ENCODE data around the gene RBMS1. TPM values are rescaled to one million over a fixed set of nuclear protein-coding genes. Genes with fewer than 3 reads are reported as not detected.

The RBMS1 gene
- total and polyA plus RNA-seq, 4 donors: 29.5 to 72.0 (median 49.5) TPM

DNA sequence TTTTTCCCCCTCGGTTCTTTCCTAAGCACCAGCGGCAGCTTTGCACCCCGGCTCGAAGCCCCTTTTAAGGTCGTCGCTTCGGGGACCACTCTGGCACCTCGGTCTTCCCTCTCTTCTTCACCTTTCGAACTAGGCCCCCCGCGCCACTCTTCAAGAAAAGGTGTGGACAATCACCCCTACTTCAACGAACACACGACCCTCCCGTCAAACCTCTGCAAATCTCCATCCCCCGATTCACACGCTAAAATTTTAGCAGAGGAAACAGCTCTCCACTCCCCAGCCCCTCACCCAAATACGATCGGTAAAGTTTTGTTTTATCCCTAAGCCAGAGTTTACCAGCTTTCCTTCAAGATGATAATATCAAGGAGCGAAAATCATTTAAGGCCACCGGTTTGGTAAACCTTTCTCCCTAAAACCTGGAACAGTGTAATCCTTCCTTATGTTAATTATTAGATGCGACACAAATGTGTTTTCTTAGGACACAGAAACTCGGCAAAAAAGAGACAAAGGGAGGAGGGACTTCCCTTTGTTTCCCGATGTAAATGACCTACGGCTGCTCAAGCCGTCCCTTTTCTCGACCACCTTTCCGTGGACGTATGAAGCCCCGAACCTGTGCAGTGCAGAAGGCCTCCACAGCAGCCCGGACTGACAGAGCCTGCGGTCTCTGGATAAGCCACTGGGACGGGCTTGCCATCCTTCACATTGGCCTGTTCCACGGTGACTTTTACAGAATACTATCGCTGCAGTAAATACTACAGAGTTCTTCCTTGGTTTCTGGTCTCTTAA is 85.2 kb downstream of the RBMS1 start:
- Histone ChIP-seq H3K27me3 (ENCODE audit: control insufficient read depth, insufficient read depth, low read length) (no peaks in the 10 kb centered on the region), H3K27ac (ENCODE audit: low read depth, low read length) (peak overlapping the region; percentile 75), H3K36me3 (ENCODE audit: control insufficient read depth, insufficient read depth, low read length) (no peaks in the 10 kb centered on the region), H3K4me1 (ENCODE audit: control insufficient read depth, insufficient read depth, low read length) (peaks cover 10% of the 10 kb centered on the region), H3K4me3 (ENCODE audit: low read depth, low read length) (peak overlapping the region; percentile 49), H3K9me3 (ENCODE audit: control insufficient read depth, insufficient read depth, low read length) (no peaks in the 10 kb centered on the region)
- DNase-seq (ENCODE audit: low read depth in 4 of 6, low spot score in 6 of 6): peak in 2 of 6 donors; percentile 22 to 54
- WGBS (ENCODE audit: insufficient coverage): 10% methylated on average over 29 of the region's 34 CpGs

DNA sequence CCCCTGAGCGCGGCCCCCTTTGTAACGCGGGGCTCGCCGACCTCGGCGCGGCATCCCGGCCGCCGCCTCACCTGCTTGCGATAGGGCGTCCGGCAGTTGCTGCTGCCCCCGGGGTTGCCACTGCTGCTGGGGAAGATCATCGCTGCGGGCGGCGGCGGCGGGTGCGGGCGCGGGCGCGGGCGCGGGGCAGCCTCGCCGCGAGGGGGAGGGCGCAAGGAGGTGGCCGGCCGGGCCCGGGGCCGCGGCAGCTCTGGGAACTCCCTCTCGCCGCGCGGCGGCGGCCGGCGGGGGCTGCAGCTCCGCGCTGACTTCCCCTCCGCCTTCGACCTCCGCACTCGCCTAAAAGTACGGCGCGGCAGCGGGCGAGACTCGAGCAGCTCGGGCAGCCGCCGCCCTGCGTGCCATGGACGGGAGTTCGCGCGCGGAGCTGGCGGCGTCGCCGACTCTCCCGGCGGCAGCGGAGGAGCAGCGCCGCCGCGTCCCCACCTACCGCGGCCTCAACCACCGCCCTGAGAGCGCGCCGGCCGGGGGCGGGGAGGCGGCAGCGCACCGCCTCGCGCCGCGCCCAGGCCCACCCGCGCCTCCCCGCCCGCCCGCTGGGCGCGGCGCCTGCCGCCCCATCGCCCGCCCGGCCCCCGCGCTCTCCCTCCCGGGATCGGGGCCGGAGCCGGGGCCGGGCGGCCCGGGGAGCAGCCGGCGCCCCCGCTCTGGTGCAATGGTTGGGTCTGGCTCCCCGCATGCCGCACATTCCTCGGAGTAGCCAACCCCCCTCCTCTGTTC is 86.0 kb downstream of the RBMS1 start:
- no peaks in the 10 kb centered on the region for H3K36me3 ChIP-seq (ENCODE audit: control insufficient read depth, insufficient read depth, low read length)
- peak overlapping the region; percentile 68 for H3K4me3 ChIP-seq (ENCODE audit: low read depth, low read length)
- under 1% methylated on average over 120 of the region's 120 CpGs for WGBS (ENCODE audit: insufficient coverage)
- no peaks in the 10 kb centered on the region for H3K9me3 ChIP-seq (ENCODE audit: control insufficient read depth, insufficient read depth, low read length)
- no peaks in the 10 kb centered on the region for H3K27me3 ChIP-seq (ENCODE audit: control insufficient read depth, insufficient read depth, low read length)
- peaks cover 10% of the 10 kb centered on the region for H3K4me1 ChIP-seq (ENCODE audit: control insufficient read depth, insufficient read depth, low read length)
- peak overlapping the region; percentile 75 for H3K27ac ChIP-seq (ENCODE audit: low read depth, low read length)
- peak in 2 of 6 donors; percentile 68 to 76 for DNase-seq (ENCODE audit: low read depth in 4 of 6, low spot score in 6 of 6)

DNA sequence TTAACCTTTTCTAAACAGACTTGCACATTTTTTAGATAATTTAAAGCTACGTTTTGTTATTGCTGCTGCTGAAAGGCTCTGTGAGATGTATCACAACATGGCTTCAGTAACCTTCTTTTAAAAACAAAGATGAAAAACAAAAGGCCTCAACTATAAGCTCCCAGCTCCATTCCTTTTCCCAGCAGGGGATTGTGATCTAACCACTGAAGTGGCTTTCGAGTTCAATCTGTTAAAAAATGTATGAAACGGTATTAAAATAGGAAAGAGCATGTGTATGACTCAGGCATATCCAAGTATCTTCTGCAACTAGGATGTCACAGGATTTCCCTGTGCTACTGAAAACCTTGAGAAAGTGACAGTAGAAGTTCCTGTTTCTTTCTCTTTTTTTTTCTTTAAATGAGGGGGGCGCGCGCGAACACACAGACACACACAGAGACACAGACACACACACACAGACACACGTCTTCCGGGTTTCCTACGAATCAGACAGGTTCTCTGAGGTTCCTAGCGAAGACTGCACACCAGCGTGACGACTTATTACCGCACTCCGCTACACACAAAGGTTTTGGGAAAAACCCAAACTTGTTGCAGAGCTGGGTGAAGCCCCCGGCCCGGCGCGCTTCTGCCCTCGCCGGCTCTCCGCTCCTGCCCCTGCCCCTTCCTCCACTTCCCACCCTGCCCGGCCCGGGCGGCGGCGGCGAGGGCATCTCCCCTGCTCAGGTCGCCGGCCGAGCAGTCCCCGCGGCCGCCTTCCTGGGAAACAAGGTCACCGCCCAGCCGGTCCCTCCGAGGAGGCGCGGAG is 86.8 kb downstream of the RBMS1 start:
- H3K27me3 ChIP-seq (ENCODE audit: control insufficient read depth, insufficient read depth, low read length): no peaks in the 10 kb centered on the region
- H3K9me3 ChIP-seq (ENCODE audit: control insufficient read depth, insufficient read depth, low read length): no peaks in the 10 kb centered on the region
- no peaks in the 10 kb centered on the region for H3K36me3 ChIP-seq (ENCODE audit: control insufficient read depth, insufficient read depth, low read length)
- H3K4me3 ChIP-seq (ENCODE audit: low read depth, low read length): peak overlapping the region; percentile 68
- peaks cover 10% of the 10 kb centered on the region for H3K4me1 ChIP-seq (ENCODE audit: control insufficient read depth, insufficient read depth, low read length)
- 0% methylated on average over 36 of the region's 39 CpGs for WGBS (ENCODE audit: insufficient coverage)
- peak overlapping the region; percentile 50 for H3K27ac ChIP-seq (ENCODE audit: low read depth, low read length)
- peak in 4 of 6 donors; percentile 53 to 88 (median 66) for DNase-seq (ENCODE audit: low read depth in 4 of 6, low spot score in 6 of 6)

DNA sequence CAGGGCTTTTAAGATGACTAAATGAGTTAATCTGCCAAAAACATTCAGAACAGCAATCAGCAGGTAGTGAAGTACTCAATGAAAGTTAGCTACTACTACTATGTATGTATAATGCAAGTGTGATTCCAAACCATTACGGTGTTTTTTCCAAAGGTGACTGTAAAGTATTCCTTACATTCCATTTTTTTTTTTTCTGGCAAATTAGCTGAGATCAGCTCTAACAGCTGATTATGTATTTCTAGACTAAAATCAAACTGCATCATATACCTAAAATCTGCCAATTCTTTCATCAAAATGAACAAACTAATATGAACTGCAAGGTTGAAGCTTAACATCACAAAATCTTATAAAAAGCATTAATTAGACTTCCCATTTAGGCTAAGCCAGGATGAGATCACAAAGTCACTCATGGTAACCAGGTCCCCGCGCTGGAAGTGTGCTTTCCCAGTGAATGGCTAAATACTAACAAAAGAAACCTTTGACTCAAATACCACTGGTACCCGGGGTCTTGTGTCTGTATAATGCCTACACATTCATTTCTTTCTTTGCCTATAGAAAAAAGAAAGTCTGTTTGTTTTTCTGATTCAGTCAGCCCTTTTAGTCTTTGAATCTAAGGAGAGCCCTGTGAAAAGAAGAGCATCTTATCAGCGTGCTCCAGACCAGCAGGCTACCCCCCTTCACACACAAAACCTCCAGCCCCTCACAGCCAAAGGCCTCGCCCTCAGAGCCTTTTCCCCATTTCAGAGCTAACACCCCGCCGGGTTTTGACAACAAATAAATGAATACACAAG is 88.3 kb downstream of the RBMS1 start:
- peak in 2 of 6 donors; percentile 30 to 46 for DNase-seq (ENCODE audit: low read depth in 4 of 6, low spot score in 6 of 6)
- Histone ChIP-seq H3K4me3 (ENCODE audit: low read depth, low read length) (peak overlapping the region; percentile 68), H3K9me3 (ENCODE audit: control insufficient read depth, insufficient read depth, low read length) (no peaks in the 10 kb centered on the region), H3K27ac (ENCODE audit: low read depth, low read length) (no peak overlapping the region), H3K36me3 (ENCODE audit: control insufficient read depth, insufficient read depth, low read length) (no peaks in the 10 kb centered on the region), H3K27me3 (ENCODE audit: control insufficient read depth, insufficient read depth, low read length) (peaks cover 3% of the 10 kb centered on the region), H3K4me1 (ENCODE audit: control insufficient read depth, insufficient read depth, low read length) (peaks cover 10% of the 10 kb centered on the region)
- WGBS (ENCODE audit: insufficient coverage): 33% methylated on average over 1 of the region's 8 CpGs

DNA sequence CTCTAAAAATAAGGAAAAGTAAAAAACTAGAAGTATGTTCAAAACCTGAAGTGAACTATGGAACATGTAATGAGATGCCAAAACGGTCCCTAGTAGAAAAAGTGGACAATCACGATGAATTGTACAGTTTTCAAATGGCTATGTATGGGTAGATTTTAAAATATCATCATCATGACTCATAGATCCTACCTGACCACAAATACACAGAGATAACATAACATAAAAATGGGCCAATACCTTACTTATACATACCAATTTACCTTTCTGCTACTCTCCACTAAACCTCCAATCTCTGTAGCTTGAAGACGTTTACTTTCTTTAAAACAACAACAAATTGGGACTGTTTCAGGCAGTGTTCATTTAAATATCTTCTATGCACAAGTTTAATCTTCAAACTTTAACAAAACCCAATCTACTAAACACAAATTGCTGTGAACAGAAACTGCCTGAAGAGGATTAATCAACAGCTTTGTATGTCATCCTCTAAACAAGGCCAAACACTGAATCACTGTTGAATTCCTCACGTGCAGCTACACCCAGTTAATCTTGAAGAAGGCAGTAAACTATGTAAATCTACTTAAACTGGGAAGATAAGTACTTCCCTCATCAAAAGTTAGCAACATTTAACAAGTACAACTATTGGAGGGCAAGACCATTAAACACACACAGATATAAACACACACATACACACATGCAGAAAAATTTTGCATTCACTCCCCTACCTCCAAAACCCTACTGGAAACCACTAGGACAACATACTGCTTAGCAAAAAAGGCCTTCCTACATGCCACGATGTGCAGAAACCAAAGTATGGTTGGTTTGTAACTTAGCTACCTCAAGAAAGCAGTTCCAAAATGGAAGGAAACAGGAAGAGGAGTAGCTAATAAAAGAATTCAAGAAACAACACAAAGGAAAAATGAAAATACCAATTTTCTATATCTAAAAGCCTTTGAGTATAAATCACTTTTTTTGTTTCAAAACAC is 90.3 kb downstream of the RBMS1 start:
- Histone ChIP-seq H3K4me3 (ENCODE audit: low read depth, low read length) (no peak overlapping the region), H3K27me3 (ENCODE audit: control insufficient read depth, insufficient read depth, low read length) (peaks cover 3% of the 10 kb centered on the region), H3K4me1 (ENCODE audit: control insufficient read depth, insufficient read depth, low read length) (peaks cover 7% of the 10 kb centered on the region), H3K9me3 (ENCODE audit: control insufficient read depth, insufficient read depth, low read length) (no peaks in the 10 kb centered on the region), H3K27ac (ENCODE audit: low read depth, low read length) (no peak overlapping the region), H3K36me3 (ENCODE audit: control insufficient read depth, insufficient read depth, low read length) (no peaks in the 10 kb centered on the region)
- DNase-seq (ENCODE audit: low read depth in 4 of 6, low spot score in 6 of 6): no peak
- WGBS (ENCODE audit: insufficient coverage): 100% methylated on average over 1 of the region's 5 CpGs

DNA sequence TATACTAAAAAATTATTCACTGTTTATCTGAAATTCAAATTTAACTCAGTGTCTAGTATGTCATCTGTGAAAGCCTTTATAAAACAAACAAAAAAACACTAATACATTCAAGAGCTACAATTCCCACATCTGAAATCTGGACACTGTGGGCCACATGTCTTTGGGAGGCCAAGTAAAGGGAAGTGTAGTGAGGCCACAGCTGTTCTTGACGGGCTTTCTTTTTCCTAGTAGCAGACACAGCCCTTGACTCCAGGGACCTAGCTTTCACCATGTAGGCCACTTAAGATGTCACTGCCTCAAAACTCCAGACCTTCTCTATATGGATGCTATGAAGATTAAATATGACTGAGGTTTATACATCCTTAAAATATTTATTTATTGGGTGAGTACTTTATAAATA is 91.1 kb downstream of the RBMS1 start:
- Histone ChIP-seq H3K4me3 (ENCODE audit: low read depth, low read length) (no peak overlapping the region), H3K9me3 (ENCODE audit: control insufficient read depth, insufficient read depth, low read length) (no peaks in the 10 kb centered on the region), H3K27me3 (ENCODE audit: control insufficient read depth, insufficient read depth, low read length) (peaks cover 3% of the 10 kb centered on the region), H3K27ac (ENCODE audit: low read depth, low read length) (no peak overlapping the region), H3K36me3 (ENCODE audit: control insufficient read depth, insufficient read depth, low read length) (no peaks in the 10 kb centered on the region), H3K4me1 (ENCODE audit: control insufficient read depth, insufficient read depth, low read length) (peaks cover 5% of the 10 kb centered on the region)
- WGBS (ENCODE audit: insufficient coverage): no CpG with 5 or more reads among the region's 1 CpG
- DNase-seq (ENCODE audit: low read depth in 4 of 6, low spot score in 6 of 6): no peak

DNA sequence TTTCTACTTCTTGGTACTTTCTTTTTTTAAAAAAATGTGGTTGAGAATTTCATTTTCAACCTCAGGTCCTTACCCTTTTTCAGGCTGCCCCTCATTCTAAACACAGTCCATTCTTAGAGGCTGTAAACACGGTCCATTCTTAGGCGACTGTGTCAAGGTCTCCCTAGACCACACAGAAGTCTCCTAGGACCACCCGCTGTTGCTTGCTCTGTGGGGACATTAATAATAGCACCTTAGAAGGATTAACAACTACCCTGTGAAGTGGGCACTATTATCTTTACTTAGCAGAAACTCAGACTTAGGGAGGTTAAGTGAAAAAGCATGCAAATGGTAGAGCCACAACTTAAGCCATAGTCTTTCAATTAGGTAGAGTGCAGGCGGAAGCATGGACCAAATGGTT is 91.7 kb downstream of the RBMS1 start:
- WGBS (ENCODE audit: insufficient coverage): 95% methylated on average over 3 of the region's 4 CpGs
- no peak for DNase-seq (ENCODE audit: low read depth in 4 of 6, low spot score in 6 of 6)
- peaks cover 3% of the 10 kb centered on the region for H3K27me3 ChIP-seq (ENCODE audit: control insufficient read depth, insufficient read depth, low read length)
- H3K4me3 ChIP-seq (ENCODE audit: low read depth, low read length): no peak overlapping the region
- H3K36me3 ChIP-seq (ENCODE audit: control insufficient read depth, insufficient read depth, low read length): no peaks in the 10 kb centered on the region
- no peak overlapping the region for H3K27ac ChIP-seq (ENCODE audit: low read depth, low read length)
- H3K4me1 ChIP-seq (ENCODE audit: control insufficient read depth, insufficient read depth, low read length): peaks cover 5% of the 10 kb centered on the region
- H3K9me3 ChIP-seq (ENCODE audit: control insufficient read depth, insufficient read depth, low read length): no peaks in the 10 kb centered on the region

DNA sequence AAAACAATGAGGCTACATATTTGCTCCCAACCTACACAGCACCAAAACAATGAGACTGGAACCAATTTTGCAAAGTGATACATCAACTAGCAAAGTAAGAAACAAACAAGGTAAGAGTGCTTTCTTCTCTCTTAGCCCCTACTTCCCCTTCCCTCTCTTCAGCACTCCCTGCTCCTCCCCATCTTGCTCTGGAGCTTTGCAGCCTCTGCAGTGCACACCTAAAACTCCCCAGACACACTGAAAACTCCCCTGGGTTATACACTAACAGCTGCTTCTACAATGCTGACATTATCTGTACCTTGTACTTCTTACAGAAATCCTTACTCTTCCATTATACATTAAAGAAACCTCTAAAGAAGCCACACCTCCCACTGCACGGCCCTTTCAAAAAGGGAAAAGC is 93.7 kb downstream of the RBMS1 start:
- Histone ChIP-seq H3K27me3 (ENCODE audit: control insufficient read depth, insufficient read depth, low read length) (peaks cover 3% of the 10 kb centered on the region), H3K27ac (ENCODE audit: low read depth, low read length) (no peak overlapping the region), H3K9me3 (ENCODE audit: control insufficient read depth, insufficient read depth, low read length) (no peaks in the 10 kb centered on the region), H3K4me3 (ENCODE audit: low read depth, low read length) (no peak overlapping the region), H3K36me3 (ENCODE audit: control insufficient read depth, insufficient read depth, low read length) (no peaks in the 10 kb centered on the region), H3K4me1 (ENCODE audit: control insufficient read depth, insufficient read depth, low read length) (no peaks in the 10 kb centered on the region)
- no CpG with 5 or more reads among the region's 1 CpG for WGBS (ENCODE audit: insufficient coverage)
- DNase-seq (ENCODE audit: low read depth in 4 of 6, low spot score in 6 of 6): no peak

Measured in spinal cord (tissue), 10 donors.